Muscle layer of duodenum (tissue), 2 donors: ENCODE measurements around the gene SSX2IP.
"Not testable (repeated sequence)": the region's sequence is repeated elsewhere in the genome, so short reads cannot be mapped to it uniquely, and the experiment has no call there.

Experiments
- H3K27ac ChIP-seq: one replicate; pipeline ENCODE4 v1.7.0; 2013; ENCODE audit warnings: mild to moderate bottlenecking, low read length
- H3K27me3 ChIP-seq: one replicate; pipeline ENCODE4 v1.7.0; 2013; ENCODE audit warnings: low read depth, mild to moderate bottlenecking, control low read depth, low read length
- H3K36me3 ChIP-seq, 2 donors: one replicate each; pipeline ENCODE4 v1.7.0; 2013; ENCODE audit warnings: low read length in 2 of 2, control low read depth in 1 of 2, mild to moderate bottlenecking in 1 of 2; ENCODE audit not compliant: insufficient read depth in 2 of 2, control insufficient read depth in 1 of 2
- H3K4me1 ChIP-seq, 2 donors: one replicate each; pipeline ENCODE4 v1.7.0; 2013; ENCODE audit warnings: low read length in 2 of 2, mild to moderate bottlenecking in 2 of 2, control low read depth in 1 of 2, moderate library complexity in 1 of 2; ENCODE audit not compliant: insufficient read depth in 2 of 2, control insufficient read depth in 1 of 2
- H3K4me3 ChIP-seq, 2 donors: one replicate each; pipeline ENCODE4 v1.7.0; 2013; ENCODE audit warnings: low read length in 2 of 2, low read depth in 1 of 2, mild to moderate bottlenecking in 1 of 2
- H3K9me3 ChIP-seq, 2 donors: one replicate each; pipeline ENCODE4 v1.7.0; 2013; ENCODE audit warnings: low read length in 2 of 2, control low read depth in 1 of 2, mild to moderate bottlenecking in 1 of 2; ENCODE audit not compliant: control insufficient read depth in 1 of 2
- donor health status: healthy.

Gene SSX2IP

DNA sequence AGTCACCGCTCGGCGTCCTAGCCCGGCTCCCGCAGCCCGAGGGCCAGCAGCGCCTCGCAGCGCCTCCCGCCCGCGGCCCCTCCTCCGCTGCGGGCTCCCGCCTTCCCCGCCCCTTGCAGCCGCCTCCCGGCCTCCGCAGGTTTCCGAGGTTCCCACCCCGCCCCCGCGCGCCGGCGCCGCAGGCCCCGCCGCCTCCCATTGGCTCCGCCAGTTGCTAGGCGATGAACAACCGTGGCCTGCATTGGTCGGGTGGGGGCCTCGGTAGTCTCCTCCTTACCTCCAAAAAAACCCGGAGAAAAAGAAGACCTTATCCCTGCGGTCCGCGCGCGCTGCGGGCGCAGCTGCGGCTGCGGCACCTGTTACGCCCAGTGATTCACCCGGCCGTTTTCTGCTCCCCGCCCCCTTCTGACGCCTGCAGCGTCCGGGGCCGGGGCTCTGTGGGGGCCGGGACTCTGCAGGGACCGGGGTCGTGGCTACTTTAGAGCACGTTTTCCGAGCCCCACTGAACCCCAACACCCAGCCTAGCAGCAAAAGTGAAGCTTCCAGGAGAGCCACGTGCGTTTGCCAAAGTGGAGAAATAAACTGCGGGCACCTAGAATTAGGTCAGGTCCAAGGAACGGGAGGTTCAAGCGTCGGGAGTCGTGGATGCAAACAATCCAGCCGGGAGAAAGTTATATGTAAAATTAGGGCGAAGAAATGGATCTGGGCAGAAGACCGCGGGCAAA lies at the start of gene SSX2IP:
Gene SSX2IP, minus strand, starts transcription at position 65 of the 725 bp plus-strand sequence. CDS start 19,242 bp downstream, outside the sequence.
- peaks cover 0 to 13% of the 10 kb centered on the region in 2 donors for H3K4me1 ChIP-seq
- no peaks in the 10 kb centered on the region for H3K9me3 ChIP-seq
- peak within 1 kb of the TSS; percentile 79 to 85 for H3K4me3 ChIP-seq
- peak within 1 kb of the TSS; percentile 82 for H3K27ac ChIP-seq
- H3K36me3 ChIP-seq: no peaks in the 10 kb centered on the region
- no peaks in the 10 kb centered on the region for H3K27me3 ChIP-seq

DNA sequence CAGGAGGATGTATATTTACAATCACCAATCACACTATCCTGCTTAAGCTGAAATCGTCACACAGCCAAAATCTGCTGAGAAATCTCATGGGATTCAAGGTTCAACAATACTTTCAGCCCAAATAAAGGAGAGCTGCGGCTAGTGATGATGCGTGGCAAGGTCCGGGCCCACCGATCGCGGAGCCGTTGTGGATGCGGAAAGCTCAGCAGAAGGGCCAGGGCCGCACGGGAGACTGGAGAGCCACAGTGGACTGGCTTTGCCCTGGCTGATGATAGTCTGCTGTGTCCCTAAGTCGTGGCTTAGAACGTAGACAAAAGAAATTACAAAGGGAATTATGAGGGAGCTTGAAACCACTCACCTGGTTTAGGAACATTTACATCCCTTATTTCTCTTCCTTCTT lies 48.0 kb upstream of the SSX2IP start:
- Histone ChIP-seq H3K4me1 (no peaks in the 10 kb centered on the region), H3K4me3 (no peak overlapping the region), H3K9me3 (no peaks in the 10 kb centered on the region)

DNA sequence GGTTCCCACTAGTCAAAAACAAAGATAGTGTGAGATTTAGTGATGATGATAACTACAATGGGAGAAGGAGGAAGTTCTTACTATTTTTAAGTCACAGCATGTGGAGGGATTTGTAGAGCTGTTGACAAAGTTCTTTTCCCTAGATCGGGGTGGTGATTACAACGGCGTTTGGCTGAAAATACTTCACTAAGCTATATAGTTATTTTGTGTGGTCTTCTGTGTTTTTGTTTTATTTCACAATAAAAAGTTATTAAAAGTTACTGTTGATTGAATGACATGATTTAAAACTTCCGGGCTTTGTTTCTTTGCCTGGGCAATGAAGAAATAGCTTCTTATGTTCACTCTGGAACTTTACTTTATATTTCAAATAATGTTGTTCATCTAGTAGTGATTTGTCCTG lies 47.3 kb upstream of the SSX2IP start:
- H3K9me3 ChIP-seq: no peaks in the 10 kb centered on the region
- H3K4me3 ChIP-seq: no peak overlapping the region
- H3K27ac ChIP-seq: no peak overlapping the region

More for the DNA sequence above, 48.0 kb upstream of the SSX2IP start:
- H3K27me3 ChIP-seq: no peaks in the 10 kb centered on the region
- no peaks in the 10 kb centered on the region for H3K36me3 ChIP-seq
- H3K27ac ChIP-seq: no peak overlapping the region

DNA sequence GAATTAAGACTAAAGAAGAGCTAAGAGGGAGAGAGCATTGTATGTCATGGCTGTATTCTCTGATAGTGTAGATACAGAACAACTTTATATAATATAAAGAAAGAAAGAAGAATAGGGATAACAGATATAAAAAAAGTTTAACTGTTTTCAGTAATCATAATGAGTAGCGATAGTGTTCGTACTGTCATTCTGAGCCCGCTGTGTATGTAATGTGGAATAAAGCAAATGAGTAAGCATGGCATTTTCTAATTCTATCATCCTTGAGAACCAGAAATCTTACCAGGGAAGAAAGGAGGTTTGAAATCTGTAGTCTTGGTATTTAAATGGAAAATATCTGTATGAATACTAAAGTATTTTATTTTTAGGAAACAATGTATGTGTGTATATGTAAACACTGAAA lies 46.7 kb upstream of the SSX2IP start:
- no peak overlapping the region for H3K27ac ChIP-seq
- H3K27me3 ChIP-seq: no peaks in the 10 kb centered on the region
- no peaks in the 10 kb centered on the region for H3K36me3 ChIP-seq
- H3K4me1 ChIP-seq: no peaks in the 10 kb centered on the region
- H3K9me3 ChIP-seq: no peaks in the 10 kb centered on the region
- no peak overlapping the region for H3K4me3 ChIP-seq

More for the DNA sequence above, 47.3 kb upstream of the SSX2IP start:
- Histone ChIP-seq H3K36me3 (no peaks in the 10 kb centered on the region), H3K27me3 (no peaks in the 10 kb centered on the region), H3K4me1 (no peaks in the 10 kb centered on the region)

- H3K27ac ChIP-seq: no peak overlapping the region
- H3K27me3 ChIP-seq: no peaks in the 10 kb centered on the region
- no peaks in the 10 kb centered on the region for H3K4me1 ChIP-seq
- no peak overlapping the region for H3K4me3 ChIP-seq
- H3K36me3 ChIP-seq: no peaks in the 10 kb centered on the region
- no peaks in the 10 kb centered on the region for H3K9me3 ChIP-seq
These were observed 46.2 kb upstream of the SSX2IP start for GRCh38 chr1:84736445-84736844.

- H3K4me3 ChIP-seq: no peak overlapping the region
- no peaks in the 10 kb centered on the region for H3K4me1 ChIP-seq
- no peaks in the 10 kb centered on the region for H3K9me3 ChIP-seq
- H3K36me3 ChIP-seq: no peaks in the 10 kb centered on the region
- H3K27me3 ChIP-seq: no peaks in the 10 kb centered on the region
- no peak overlapping the region for H3K27ac ChIP-seq
These were observed 45.2 kb upstream of the SSX2IP start for GRCh38 chr1:84735483-84735882.

GRCh38 chr1:84732520-84732919 lies 42.3 kb upstream of the SSX2IP start:
- Histone ChIP-seq H3K9me3 (no peaks in the 10 kb centered on the region), H3K4me3 (no peak overlapping the region), H3K27me3 (no peaks in the 10 kb centered on the region), H3K4me1 (no peaks in the 10 kb centered on the region), H3K36me3 (no peaks in the 10 kb centered on the region), H3K27ac (no peak overlapping the region)

DNA sequence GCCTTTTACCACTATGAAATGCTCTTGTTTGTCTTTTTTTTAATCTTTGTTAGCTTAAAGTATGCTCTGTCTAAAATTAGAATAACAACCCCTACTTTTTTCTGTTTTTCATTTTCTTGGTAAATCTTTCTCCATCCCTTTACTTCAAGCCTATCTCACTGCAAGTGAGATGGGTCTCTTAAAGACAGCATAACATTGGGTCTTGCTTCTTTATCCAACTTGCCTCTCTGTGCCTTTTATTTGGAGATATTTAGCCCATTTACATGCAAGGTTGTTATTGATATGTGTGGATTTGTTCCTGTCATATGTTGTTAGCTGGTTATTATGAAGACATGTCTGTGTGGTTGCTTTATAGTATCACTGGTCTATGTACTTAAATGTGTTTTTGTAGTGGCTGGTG lies 41.3 kb upstream of the SSX2IP start:
- no peaks in the 10 kb centered on the region for H3K27me3 ChIP-seq
- H3K27ac ChIP-seq: no peak overlapping the region
- no peak overlapping the region for H3K4me3 ChIP-seq
- H3K9me3 ChIP-seq: no peaks in the 10 kb centered on the region
- H3K4me1 ChIP-seq: peaks cover 0 to 3% of the 10 kb centered on the region in 2 donors
- H3K36me3 ChIP-seq: no peaks in the 10 kb centered on the region

GRCh38 chr1:84727711-84728110 lies 37.5 kb upstream of the SSX2IP start:
- H3K9me3 ChIP-seq, H3K27ac ChIP-seq, H3K36me3 ChIP-seq, H3K4me3 ChIP-seq, H3K27me3 ChIP-seq, H3K4me1 ChIP-seq: not testable (repeated sequence)

DNA sequence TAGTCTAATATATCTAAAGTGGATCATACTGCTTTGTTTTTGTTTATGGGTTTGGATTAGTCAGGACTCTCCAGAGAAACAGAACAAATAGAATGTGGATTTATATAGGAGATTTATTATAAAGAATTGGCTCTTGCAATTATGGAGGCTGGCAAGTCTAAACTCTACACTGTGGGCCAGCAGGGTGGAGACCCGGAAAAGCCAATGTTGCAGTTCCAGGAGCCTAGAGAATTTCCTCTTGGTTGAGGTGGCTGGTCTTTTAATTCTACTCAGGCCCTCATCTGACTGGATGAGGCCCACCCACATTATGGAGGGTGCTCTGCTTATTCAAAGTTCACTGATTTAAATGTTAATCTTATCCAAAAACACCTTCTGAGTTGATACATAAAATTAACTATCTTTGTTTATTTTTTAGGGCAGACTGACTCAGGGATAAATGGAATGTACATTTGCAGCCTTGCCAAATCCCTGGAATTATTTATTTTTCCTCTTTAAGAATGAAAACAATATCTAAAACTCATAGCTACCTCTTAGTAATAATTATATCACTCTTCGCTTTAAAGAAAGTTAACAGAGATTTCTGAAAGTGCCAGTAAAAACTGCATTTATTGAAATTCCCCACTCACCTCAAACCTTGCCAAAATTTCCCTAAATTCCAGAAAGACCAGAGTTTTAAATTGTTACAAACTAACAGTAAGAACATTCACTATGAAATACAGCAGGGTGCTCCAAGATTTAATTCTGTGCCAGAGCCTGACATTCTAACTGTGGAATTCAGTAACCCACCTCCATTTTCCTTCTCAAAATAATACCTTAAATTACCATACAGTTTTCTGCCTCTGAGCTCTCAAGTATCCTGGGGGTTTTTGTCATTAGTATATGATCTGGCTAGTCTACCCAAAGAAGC lies 36.6 kb upstream of the SSX2IP start:
- Histone ChIP-seq H3K27me3 (no peaks in the 10 kb centered on the region), H3K9me3 (no peaks in the 10 kb centered on the region), H3K4me1 (peaks cover 0 to 4% of the 10 kb centered on the region in 2 donors), H3K36me3 (no peaks in the 10 kb centered on the region), H3K4me3 (no peak overlapping the region), H3K27ac (no peak overlapping the region)

DNA sequence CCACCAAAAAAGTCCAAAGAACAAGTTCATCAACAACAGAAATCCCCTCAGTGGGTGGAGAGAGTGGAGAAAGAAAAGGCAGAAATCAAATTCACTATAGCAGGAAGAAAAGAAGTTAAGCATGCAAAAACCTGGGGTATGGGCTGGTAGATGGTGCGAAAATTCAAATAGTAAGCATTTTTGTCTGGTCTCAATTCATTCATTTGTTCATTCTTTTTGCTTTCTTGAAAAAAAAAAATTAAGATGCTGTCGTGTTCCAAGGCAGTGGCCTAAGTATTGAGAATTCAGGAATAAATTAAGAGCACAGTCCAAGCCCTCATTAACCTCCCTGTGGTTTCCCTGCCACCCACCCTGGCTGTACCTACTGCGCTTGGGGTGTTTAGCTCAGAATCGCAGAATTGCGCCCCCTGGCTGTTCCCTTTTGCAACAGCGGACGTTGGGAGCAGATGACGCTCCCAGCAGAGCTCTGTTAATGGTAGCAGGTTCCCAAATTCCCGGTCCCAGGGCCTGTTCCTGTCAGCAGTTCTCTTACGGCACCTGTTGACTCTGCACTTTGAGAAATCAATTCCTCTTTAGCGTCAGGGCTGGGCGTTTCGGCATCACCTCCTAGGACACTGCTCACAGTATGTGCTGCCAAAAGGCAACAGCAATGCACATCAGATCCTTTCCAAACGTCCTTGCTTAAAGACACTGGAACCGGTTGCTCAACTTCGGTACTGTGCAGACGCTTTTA lies 34.0 kb upstream of the SSX2IP start:
- no peaks in the 10 kb centered on the region for H3K9me3 ChIP-seq
- no peaks in the 10 kb centered on the region for H3K27me3 ChIP-seq
- no peak overlapping the region for H3K4me3 ChIP-seq
- H3K36me3 ChIP-seq: no peaks in the 10 kb centered on the region
- H3K27ac ChIP-seq: no peak overlapping the region
- H3K4me1 ChIP-seq: peaks cover 0 to 9% of the 10 kb centered on the region in 2 donors
